C4-2B (cell line): ENCODE results near the gene POLR2E.

Experiments used
- ZFX ChIP-seq: fragments of 450-650 bp; IDR thresholded peaks from 2 replicates; pipeline ENCODE4 v1.6.1; 2017
- TF ChIP-seq, protein P1 (sequence below): fragments of 450-650 bp; conservative IDR thresholded peaks from 2 replicates; pipeline ENCODE4 v1.5.1; 2017; ENCODE audit warnings: mild to moderate bottlenecking

DNA sequence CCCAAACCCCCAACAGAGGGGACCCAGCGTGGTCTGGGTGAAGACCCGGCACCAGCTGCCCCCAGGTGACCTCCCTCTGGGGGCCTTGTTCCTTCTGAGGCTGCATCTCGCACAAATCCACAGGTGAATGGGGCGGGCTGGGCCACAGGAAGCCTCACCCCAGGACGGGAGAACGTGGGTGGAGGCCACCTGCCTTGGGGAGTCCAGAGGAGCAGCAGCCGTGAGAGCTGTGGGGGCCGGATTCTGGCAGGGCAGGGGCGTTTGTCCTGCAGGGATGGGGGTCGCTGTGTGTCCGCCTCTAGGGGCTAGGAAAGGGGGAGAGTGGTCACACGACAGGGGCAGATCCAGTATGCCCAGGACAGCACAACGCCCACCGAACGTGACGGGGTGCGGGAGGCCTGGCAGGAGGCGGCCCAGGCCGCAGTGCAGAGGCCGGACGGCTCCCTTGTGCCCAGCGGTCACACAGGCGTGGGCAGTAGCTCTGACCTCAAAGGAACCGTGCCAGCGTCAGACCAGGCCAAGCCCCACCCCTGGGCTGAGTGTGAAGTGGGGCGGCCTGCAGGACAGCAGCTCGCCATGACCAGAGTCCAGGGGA lies 6.7 kb downstream of the POLR2E start:
- TF ChIP-seq, protein P1, sequence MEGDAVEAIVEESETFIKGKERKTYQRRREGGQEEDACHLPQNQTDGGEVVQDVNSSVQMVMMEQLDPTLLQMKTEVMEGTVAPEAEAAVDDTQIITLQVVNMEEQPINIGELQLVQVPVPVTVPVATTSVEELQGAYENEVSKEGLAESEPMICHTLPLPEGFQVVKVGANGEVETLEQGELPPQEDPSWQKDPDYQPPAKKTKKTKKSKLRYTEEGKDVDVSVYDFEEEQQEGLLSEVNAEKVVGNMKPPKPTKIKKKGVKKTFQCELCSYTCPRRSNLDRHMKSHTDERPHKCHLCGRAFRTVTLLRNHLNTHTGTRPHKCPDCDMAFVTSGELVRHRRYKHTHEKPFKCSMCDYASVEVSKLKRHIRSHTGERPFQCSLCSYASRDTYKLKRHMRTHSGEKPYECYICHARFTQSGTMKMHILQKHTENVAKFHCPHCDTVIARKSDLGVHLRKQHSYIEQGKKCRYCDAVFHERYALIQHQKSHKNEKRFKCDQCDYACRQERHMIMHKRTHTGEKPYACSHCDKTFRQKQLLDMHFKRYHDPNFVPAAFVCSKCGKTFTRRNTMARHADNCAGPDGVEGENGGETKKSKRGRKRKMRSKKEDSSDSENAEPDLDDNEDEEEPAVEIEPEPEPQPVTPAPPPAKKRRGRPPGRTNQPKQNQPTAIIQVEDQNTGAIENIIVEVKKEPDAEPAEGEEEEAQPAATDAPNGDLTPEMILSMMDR = no peak
- no peak for TF ChIP-seq ZFX
